Measurements from ENCODE around the gene BRPF1.

BRPF1 gene

DNA sequence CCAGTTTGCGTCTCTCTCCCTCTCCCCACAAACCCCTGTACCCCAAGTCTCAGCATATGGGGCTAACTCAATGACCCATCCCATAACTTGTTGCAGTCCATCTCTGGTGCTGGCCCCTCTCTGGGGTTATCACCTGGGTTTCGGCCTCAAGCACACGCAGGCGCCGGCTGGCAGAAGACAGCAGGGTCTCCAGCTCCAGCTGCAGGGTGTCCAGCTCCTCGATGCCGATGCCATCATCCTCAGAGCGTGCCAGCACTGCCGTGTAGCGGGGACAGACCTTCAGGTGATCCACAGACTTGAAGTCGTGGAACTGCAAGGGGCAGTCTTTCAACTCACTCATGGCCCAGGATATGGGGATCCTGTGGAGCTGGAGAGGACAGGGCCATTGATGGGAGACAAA is 59.6 kb downstream of the BRPF1 start:
- DNase-seq (ENCODE audit: low spot score) = no peak

DNA sequence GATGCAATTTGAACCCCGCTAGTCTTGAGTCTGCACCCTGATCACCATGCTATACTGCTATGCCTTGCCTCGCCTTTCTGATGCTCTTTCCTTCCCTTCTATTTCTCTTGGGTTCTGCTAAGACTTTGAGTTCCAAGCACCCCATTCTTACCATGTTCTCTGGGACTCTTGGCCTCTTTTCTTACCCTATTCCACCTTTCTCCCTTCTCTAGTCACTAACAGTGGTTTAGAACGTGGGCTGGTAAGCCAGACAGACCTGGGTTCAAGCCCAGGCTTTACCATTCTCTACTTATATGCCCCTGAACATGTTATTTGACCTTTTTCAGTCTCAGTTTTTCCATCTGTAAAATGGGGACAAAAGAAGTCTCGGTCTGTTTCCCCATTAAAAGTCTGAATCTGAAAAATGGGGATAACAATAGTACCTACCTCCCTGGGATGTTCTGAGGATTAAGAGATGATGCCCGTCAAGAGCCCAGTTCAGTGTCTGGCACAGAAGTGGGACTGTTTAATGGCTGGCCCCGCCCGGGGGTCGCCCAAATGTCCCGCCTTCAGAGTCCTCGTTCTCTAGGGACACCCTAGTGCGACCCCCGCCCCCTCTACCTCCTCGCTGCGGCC is 60.4 kb downstream of the BRPF1 start:
- DNase-seq (ENCODE audit: low spot score) = no peak

- peak; percentile 74 for DNase-seq (ENCODE audit: low spot score)
Measured at GRCh38 chr3:9792405-9793160, 61.0 kb downstream of the BRPF1 start, which contains the start of the genes ARPC4 and TADA3. ARPC4 (plus strand) TSS chr3:9793082; CDS start chr3:9793122, 40 bp downstream. TADA3 (minus strand) TSS chr3:9792473; CDS start chr3:9791466, 1,007 bp downstream.

DNA sequence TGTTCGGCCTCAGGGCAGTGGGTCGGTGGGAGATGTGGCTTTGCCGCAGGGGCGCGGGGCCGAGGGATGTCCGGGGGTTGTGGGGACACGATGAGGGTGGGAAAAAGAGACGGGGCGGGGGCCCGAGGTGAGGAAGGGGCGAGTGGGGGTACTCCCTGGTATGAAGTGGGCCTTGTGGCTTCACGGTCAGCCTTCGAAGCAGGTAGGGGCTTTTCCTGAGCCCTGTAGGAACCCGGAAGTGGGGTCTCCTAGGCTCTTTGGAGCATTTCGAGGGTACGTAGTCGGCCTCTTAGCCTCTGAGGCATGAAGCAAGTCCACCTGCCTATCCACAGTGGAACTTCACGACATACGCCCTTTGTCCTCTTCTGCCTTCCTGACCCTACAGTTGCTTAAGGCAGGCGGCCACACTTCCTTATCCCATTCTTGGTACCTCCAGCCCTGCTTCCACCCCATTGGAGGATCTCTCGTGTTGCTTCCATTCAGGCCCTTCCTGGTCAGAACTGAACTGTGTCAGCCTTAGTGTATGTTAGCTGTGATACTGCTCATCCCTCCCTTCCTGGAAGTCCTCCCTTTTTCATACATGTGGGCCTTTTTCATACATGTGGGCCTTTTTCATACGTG is 61.7 kb downstream of the BRPF1 start:
- DNase-seq (ENCODE audit: low spot score) = no peak

DNA sequence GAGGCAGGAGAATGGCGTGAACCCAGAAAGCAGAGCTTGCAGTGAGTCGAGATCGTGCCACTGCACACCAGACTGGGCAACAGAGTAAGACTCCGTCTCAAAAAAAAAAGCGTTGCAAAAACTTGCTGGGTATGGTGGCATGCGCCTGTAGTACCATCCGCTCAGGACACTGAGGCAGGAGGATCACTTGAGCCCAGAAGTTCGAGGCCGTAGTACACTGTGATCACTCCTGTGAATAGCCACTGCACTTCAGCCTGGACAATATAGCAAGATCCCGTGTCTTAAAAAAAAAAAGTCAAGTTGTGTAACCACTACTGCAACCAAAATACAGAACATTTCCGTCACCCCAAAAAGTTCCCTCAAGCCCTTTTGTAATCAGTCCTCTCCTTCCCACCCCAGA is 62.9 kb downstream of the BRPF1 start:
- no peak for DNase-seq (ENCODE audit: low spot score)

- DNase-seq (ENCODE audit: low spot score) = no peak
Measured at GRCh38 chr3:9795207-9795606, 63.7 kb downstream of the BRPF1 start.

- DNase-seq (ENCODE audit: low spot score) = no peak
Measured at GRCh38 chr3:9797196-9797945, 65.8 kb downstream of the BRPF1 start.

Measured in COLO829 (cell line).